HG03108 (cell line): ENCODE results near the gene SHQ1.
A peak's percentile ranks its signal among the peaks of the same experiment; 100 is the strongest.
"Not testable (repeated sequence)": the region's sequence is repeated elsewhere in the genome, so short reads cannot be mapped to it uniquely, and the experiment has no call there.

Experiments used
- ATAC-seq: cut with Tn5 transposase; IDR thresholded peaks from one replicate; pipeline ENCODE4 v1.9.1; 2021; ENCODE audit warnings: moderate library complexity; ENCODE audit not compliant: unreplicated experiment

The SHQ1 gene

DNA sequence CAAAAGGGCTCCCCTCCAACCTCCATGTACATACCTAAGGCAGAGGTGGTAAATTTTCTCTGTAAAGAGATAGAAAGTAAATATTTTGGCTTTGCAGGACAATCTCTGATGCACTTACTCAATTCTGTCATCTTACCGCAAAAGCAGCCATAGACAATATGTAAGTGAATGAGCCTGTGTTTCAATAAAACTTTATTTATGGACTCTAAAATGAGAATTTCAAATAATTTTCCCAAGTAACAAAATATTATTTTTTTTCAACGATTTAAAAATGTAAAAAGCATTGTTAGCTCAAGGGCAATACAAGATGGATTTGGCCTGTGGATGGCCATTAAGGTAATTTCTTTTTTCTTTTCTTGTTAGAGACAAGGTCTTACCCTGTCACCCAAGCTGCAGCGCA, 44.7 kb downstream of the SHQ1 start:
- no peak for ATAC-seq

- no peak for ATAC-seq
Observed at GRCh38 chr3:72802001-72802400, 46.2 kb downstream of the SHQ1 start.

DNA sequence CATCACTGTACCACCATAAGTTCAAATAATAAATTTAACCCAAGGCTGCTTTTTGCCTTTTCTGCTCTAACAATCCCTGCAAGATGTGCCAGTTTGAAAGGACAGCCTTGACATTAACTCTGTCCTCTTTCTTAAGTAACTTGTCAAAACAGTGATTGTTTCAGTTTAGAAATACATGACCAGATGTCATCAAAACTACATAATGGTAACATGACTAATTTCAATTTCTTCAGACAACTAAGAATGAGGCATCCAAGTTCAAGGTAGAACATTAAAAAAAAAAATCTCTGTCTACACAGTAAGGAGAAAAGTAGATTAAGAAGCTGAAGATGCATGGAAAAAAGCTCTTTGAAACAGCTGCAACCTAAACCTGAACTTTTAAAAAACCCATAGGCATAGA, 47.4 kb downstream of the SHQ1 start:
- ATAC-seq = no peak

DNA sequence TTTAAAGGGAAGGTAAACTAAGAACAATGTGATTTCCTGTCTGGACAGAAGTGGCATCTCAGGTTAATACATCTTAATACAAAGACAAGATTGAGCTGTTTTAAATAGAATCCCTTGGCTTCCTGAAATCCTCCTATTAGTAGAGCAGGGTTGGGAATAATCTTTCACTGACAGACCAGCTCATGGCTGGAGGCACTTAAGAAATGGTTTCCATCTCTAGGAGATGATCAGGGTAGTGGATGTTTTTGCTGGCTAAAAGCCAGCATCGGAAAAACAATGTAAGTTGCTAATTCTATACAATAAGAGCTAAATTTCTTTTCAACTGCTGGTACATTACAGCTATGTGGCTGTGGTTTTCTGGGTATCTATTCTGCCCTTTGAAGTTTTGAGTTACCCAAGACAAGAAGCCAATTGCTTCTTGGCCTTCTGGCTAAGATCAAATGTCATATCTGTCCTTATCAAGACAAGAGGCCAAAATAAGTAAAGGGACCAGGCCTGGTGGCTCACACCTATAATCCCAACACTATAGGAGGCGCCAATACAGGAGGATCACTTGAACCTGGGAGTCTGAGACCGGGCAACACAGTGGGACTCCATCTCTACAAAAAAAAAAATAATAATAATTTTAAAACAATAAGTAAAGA, 49.6 kb downstream of the SHQ1 start:
- ATAC-seq = no peak

- no peak for ATAC-seq
Observed at GRCh38 chr3:72797773-72798543, 50.3 kb downstream of the SHQ1 start.

- no peak for ATAC-seq
Observed at GRCh38 chr3:72794079-72794478, 54.2 kb downstream of the SHQ1 start.

DNA sequence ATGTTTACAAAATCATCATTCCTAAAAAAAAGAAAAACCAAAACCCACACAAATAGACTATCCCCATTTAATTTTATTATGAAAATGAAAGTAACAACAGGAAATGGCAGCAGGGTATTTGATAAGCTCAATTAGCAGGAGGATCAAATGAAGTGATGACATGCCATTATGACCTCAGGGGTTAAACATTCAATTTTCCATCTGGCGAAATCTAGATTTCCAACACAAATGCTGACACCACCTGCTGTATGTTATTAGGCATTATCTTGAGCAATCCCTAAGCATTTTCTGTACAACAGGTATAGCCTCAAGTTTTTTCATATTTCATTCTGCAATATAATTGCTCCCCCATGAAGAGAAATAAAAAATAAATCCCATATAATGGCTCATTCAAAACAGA, 57.1 kb downstream of the SHQ1 start:
- ATAC-seq = no peak

GRCh38 chr3:72789786-72790185, 58.5 kb downstream of the SHQ1 start:
- no peak for ATAC-seq

GRCh38 chr3:72788232-72788631, 60.0 kb downstream of the SHQ1 start:
- not testable (repeated sequence) for ATAC-seq

- no peak for ATAC-seq
Observed at GRCh38 chr3:72786668-72787067, 61.6 kb downstream of the SHQ1 start.

DNA sequence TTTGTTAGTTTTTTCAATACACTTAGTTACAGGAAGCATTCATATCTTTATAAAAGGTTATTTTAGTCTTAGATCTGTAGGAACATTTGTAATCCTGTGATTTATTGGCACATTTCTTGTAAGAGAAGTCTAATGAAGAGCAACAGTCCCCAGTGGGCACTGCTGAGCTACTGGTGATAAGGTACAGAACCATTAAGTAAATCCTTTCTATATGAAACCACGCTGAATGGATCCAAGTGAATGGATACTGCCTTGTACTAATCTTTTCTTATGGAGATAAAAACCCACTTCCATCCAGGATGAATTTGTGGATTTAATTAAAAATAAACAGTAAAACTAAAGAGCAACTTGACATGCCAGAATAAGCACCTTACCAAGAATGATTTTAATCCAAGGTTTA, 64.0 kb downstream of the SHQ1 start:
- ATAC-seq = no peak

- ATAC-seq = no peak
Observed at GRCh38 chr3:72782521-72782920, 65.7 kb downstream of the SHQ1 start.

DNA sequence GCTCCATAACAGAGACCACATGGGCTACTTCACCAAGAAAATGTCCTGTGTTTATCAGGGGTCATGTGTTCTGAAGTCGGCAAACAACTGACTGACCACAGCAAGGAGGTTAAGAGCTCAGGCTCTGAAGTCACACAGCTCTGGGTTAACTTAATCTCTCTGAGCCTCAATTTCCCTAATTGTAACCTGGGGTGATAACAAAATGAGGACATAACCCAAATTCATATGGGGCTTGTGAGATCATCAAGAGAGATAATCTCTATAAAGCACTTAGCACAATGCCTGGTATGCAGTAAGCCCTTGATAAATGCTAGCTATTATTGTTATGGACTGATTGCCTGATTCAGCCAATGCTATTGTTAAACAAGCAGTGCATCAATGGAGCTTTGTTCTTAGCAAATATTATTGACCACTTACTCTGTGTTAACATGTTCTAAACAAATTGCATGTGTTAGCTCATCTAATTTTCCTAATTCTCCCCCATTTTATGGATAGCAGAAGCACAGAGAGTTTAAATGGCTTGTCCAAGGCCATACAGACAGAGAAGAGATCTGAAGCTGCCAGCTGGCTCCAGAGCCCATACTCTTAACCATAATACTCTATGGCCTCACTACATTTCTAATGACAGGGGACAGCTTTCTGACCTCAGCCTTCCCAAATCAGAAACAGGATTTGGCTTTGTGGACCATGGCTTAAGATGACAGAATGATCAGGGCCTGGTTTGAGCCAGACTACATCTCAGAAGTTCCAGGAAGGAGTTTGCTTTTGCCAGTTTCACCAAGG, 78.3 kb downstream of the SHQ1 start:
- ATAC-seq = no peak

DNA sequence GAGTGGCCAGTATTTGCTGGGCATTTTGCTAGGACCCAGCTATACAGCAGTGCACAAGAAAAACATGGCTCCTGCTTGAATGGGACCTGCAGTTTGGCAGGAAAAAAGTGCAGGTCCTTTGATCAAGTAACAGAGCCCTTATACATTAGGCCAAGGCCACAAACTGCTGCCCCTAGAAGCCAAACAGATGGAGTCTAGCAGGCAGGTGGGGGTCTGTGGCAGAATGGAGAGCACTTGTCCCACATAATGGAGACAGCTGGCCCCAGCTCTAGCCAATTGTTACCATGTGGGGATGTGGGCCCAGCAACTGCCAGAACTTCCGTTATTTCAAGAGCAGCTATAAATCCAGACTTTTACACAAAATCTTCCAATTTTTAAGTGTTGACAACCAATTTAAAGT, 79.3 kb downstream of the SHQ1 start:
- ATAC-seq = no peak

DNA sequence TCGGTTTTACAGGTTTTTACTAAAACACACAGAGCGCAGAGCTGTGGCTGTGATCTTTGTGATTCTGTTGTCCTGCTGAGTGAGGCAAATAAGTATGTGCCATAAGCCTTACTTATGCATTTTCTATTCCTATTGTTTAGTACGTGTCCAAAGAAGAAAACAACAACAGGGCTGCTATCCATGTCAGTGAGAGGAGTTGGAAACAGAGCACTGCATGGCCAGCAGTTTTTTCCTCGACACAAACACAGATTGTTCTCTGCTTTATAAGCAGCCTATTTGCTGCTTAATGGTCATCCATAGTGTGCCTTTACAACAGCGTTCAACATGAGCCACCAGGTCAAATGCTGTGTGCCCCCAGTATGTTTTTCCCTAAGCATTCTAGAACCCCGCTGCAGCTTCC, 79.8 kb downstream of the SHQ1 start:
- no peak for ATAC-seq

GRCh38 chr3:72768006-72768441, 80.2 kb downstream of the SHQ1 start:
- ATAC-seq = no peak

DNA sequence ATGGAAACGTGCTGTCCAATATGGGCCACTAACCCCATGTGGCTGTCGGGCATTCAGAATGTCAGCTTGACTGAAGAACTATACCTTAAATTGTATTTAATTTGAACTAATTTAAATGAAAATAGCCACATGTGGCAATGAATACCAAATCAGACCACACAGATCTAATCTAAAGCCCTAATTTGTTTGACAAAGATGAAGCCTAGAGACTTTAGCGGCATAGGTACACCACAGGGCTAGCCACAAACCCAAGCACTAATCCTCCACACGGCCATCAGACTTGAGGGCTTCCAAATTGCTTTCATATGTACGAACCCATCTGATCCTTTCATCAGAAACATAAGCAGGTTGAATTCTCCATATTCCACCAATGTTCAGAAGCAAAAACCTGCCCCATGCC, 81.4 kb downstream of the SHQ1 start:
- ATAC-seq = no peak

DNA sequence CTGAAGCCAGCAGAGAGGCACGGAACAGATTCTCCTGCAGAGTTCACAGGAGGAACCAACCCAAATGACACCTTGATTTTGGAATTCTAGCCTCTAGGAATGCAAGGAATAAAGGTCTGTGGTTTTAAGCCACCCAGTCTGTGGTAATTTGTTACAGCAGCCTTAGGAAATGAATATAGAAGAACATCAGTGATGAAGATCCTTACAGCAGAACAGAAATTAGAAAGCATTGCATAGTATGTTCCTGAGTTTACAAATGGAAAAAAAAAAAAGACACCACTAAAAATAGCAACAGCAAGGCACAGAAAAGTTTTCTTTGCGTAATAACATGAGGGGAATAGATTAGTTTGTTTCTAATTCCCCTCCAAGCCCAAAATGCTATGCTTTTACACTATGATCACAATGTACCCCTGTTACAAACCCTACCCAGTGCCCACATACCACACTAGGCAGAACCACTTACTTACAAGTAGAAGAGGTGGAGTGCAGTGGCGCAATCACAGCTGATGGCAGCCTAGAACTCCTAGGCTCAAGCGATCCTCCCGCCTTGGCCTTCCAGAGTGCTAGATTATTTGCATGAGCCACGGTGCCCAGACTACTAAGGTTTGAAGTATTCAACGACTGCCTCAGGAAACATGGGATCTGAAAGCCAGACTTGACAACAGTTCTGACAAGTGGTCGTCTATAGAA, 84.3 kb downstream of the SHQ1 start:
- ATAC-seq = no peak

DNA sequence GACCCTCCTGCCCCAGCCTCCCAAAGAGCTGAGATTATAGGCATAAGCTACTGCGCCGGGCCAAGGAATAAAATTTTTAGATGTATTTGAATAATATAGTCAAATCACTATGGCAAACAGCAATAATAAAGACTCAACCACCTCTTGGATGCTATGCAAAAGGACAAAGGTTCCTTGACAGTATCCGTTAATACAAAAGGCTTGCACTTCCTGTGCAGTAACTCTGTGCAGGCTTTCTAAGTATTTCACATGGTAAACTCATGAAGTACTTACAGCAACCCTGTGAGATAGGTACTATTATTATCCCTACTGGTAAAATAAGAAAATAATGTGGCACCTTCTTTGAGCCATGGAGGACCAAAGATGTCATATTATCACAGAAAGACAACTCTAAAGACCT, 86.8 kb downstream of the SHQ1 start:
- ATAC-seq = no peak

DNA sequence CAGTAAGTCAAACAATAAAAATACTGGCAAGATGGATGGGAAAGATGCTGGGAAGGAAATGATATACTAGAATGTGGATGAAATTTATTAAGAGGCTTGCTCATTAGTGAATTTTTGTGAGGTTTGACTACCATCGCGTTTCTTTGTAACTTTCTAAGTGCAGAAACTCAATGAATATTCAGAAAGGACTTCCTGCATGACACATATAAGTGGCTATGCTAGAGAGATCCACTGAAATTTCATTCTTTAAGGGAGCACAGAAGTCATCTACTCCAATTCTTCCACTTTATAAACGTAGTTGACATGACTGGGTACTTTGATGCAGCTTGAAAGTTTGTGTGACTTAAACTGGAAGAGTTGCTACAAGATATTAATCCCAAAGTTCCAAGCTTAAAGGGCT, 88.0 kb downstream of the SHQ1 start:
- ATAC-seq = no peak

DNA sequence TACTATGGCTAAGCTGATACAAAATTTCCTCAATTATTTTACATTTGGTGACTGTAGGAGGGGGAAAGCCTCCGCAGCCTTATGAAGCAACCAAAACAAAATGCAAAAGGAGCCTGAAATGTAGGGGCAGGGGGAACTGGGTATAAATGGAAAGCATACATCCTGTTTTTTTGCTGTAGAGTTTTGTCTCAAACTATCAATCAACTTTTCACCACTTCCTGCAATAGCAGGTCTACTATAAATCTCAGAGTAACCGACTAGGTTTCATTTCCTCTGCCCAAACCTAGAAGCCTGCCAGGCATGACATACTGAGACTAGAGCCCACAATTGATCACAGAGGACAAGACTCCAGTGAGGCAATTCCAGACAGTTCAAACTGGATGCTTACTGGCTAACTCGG, 91.3 kb downstream of the SHQ1 start:
- ATAC-seq = peak; percentile 100
